SK-N-SH treated with all-trans-retinoic acid at 6 μM for 48 hours (cell line): ENCODE measurements around the gene ARHGDIG.

ENCODE experiments used
- ATAC-seq: fragments of 200-7000 bp; cut with Tn5 transposase; 3 replicates; pipeline ENCODE4 v1.9.1; 2020; ENCODE audit warnings: mild to moderate bottlenecking, moderate library complexity
- ARNTL ChIP-seq: fragments of 450-650 bp; formaldehyde crosslinking; IDR thresholded peaks from 2 replicates; pipeline ENCODE4 v1.5.0; 2020; ENCODE audit warnings: low read depth, mild to moderate bottlenecking, moderate library complexity, borderline replicate concordance
- CSDC2 ChIP-seq: fragments of 250-450 bp; sonication (Bioruptor Pico); IDR thresholded peaks from 2 replicates; pipeline ENCODE4 v1.5.0; 2020; ENCODE audit warnings: mild to moderate bottlenecking, moderate library complexity
- GLIS3 ChIP-seq: fragments of 250-450 bp; sonication (Bioruptor Pico); IDR thresholded peaks from 2 replicates; pipeline ENCODE4 v1.5.0; 2020; ENCODE audit warnings: mild to moderate bottlenecking, moderate library complexity
- PPARA ChIP-seq: fragments of 250-450 bp; sonication (Bioruptor Pico); IDR thresholded peaks from 2 replicates; pipeline ENCODE4 v1.5.0; 2020; ENCODE audit warnings: mild to moderate bottlenecking, borderline replicate concordance
- RARB ChIP-seq: fragments of 250-450 bp; sonication (Bioruptor Pico); IDR thresholded peaks from 2 replicates; pipeline ENCODE4 v1.8.0; 2021; ENCODE audit warnings: mild to moderate bottlenecking, moderate library complexity
- SNAI2 ChIP-seq: fragments of 250-450 bp; sonication (Bioruptor Pico); IDR thresholded peaks from 2 replicates; pipeline ENCODE4 v1.5.0; 2020; ENCODE audit warnings: mild to moderate bottlenecking, moderate library complexity
- ZNF565 ChIP-seq: fragments of 450-650 bp; formaldehyde crosslinking; conservative IDR thresholded peaks from 2 replicates; pipeline ENCODE4 v1.5.0; 2020; ENCODE audit warnings: low read depth, mild to moderate bottlenecking, moderate library complexity
- ZNF8 ChIP-seq: fragments of 450-650 bp; formaldehyde crosslinking; IDR thresholded peaks from 2 replicates; pipeline ENCODE4 v1.5.0; 2020; ENCODE audit warnings: mild to moderate bottlenecking, moderate library complexity
- TF ChIP-seq, protein P1 (sequence below): fragments of 250-450 bp; sonication (Bioruptor Pico); IDR thresholded peaks from 2 replicates; pipeline ENCODE4 v1.8.0; 2021; ENCODE audit warnings: low read depth, mild to moderate bottlenecking, moderate library complexity, borderline replicate concordance
- TF ChIP-seq, protein P2 (sequence below): fragments of 250-450 bp; sonication (Bioruptor Pico); IDR thresholded peaks from 2 replicates; pipeline ENCODE4 v1.5.1; 2020; ENCODE audit warnings: low read depth, mild to moderate bottlenecking, moderate library complexity
- TF ChIP-seq, protein P3 (sequence below): fragments of 250-450 bp; sonication (Bioruptor Pico); IDR thresholded peaks from 2 replicates; pipeline ENCODE4 v1.8.0; 2020; ENCODE audit warnings: mild to moderate bottlenecking, moderate library complexity, borderline replicate concordance
- TF ChIP-seq, protein P4 (sequence below): fragments of 250-450 bp; sonication (Bioruptor Pico); IDR thresholded peaks from 2 replicates; pipeline ENCODE4 v1.5.0; 2020; ENCODE audit warnings: mild to moderate bottlenecking, moderate library complexity
- TF ChIP-seq, protein P5 (sequence below): fragments of 250-450 bp; sonication (Bioruptor Pico); IDR thresholded peaks from 2 replicates; pipeline ENCODE4 v1.5.1; 2021; ENCODE audit warnings: mild to moderate bottlenecking, moderate library complexity

ARHGDIG gene

DNA sequence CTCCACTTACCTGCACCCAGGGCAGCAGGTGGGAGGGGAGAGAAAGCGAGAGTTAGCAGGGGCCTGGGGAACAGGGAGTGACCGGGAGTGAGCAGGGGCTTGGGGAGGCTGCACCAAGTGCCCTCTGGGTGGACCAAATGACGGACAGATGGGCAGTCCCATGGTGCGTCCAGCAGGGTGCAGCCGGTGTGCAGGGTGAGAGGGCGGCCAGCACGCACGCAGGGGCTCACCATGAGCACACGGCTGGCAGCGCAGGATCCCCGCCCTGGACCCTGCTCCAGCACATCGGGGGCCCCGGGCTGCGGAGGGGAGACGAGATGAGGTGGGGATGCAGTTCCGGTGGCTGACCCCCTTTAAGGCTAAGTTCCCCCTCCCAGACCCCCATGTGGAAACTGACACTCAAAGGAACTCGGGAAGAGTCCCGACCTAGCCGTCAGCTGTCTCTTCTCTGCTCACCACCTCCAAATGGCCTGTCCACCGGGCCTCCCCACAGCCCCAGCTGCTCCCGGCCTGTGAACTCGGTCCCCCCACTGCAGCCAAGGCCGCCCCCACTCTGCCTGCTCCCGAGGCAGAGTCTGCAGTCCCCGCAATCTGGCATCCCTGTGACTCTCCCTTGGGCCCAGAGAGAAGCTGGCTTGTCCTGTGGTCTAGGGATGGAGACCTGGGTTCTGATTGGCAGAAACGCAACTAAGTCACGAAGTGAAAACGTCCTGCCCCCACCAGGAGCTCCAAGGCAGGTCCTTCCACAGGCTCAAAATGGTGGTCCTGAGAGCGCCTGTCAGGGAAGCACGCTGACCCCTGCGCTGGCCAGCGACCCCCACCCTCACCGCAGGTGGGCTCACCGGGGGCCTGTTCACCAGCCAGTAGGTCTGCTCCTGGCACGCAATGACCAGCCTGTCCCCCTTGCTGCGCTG, 7.5 kb upstream of the ARHGDIG start:
- TF ChIP-seq ZNF8 (CRISPR knock-in tag) (no peak), RARB (CRISPR knock-in tag) (no peak), ZNF565 (no peak), SNAI2 (no peak), PPARA (CRISPR knock-in tag) (no peak)
- TF ChIP-seq, protein P1, sequence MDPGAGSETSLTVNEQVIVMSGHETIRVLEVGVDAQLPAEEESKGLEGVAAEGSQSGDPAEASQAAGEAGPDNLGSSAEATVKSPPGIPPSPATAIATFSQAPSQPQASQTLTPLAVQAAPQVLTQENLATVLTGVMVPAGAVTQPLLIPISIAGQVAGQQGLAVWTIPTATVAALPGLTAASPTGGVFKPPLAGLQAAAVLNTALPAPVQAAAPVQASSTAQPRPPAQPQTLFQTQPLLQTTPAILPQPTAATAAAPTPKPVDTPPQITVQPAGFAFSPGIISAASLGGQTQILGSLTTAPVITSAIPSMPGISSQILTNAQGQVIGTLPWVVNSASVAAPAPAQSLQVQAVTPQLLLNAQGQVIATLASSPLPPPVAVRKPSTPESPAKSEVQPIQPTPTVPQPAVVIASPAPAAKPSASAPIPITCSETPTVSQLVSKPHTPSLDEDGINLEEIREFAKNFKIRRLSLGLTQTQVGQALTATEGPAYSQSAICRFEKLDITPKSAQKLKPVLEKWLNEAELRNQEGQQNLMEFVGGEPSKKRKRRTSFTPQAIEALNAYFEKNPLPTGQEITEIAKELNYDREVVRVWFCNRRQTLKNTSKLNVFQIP (CRISPR knock-in tag) = no peak
- TF ChIP-seq, protein P2, sequence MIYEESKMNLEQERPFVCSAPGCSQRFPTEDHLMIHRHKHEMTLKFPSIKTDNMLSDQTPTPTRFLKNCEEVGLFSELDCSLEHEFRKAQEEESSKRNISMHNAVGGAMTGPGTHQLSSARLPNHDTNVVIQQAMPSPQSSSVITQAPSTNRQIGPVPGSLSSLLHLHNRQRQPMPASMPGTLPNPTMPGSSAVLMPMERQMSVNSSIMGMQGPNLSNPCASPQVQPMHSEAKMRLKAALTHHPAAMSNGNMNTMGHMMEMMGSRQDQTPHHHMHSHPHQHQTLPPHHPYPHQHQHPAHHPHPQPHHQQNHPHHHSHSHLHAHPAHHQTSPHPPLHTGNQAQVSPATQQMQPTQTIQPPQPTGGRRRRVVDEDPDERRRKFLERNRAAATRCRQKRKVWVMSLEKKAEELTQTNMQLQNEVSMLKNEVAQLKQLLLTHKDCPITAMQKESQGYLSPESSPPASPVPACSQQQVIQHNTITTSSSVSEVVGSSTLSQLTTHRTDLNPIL (CRISPR knock-in tag) = no peak
- TF ChIP-seq, protein P3, sequence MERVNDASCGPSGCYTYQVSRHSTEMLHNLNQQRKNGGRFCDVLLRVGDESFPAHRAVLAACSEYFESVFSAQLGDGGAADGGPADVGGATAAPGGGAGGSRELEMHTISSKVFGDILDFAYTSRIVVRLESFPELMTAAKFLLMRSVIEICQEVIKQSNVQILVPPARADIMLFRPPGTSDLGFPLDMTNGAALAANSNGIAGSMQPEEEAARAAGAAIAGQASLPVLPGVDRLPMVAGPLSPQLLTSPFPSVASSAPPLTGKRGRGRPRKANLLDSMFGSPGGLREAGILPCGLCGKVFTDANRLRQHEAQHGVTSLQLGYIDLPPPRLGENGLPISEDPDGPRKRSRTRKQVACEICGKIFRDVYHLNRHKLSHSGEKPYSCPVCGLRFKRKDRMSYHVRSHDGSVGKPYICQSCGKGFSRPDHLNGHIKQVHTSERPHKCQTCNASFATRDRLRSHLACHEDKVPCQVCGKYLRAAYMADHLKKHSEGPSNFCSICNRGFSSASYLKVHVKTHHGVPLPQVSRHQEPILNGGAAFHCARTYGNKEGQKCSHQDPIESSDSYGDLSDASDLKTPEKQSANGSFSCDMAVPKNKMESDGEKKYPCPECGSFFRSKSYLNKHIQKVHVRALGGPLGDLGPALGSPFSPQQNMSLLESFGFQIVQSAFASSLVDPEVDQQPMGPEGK = no peak
- no peak for ATAC-seq

DNA sequence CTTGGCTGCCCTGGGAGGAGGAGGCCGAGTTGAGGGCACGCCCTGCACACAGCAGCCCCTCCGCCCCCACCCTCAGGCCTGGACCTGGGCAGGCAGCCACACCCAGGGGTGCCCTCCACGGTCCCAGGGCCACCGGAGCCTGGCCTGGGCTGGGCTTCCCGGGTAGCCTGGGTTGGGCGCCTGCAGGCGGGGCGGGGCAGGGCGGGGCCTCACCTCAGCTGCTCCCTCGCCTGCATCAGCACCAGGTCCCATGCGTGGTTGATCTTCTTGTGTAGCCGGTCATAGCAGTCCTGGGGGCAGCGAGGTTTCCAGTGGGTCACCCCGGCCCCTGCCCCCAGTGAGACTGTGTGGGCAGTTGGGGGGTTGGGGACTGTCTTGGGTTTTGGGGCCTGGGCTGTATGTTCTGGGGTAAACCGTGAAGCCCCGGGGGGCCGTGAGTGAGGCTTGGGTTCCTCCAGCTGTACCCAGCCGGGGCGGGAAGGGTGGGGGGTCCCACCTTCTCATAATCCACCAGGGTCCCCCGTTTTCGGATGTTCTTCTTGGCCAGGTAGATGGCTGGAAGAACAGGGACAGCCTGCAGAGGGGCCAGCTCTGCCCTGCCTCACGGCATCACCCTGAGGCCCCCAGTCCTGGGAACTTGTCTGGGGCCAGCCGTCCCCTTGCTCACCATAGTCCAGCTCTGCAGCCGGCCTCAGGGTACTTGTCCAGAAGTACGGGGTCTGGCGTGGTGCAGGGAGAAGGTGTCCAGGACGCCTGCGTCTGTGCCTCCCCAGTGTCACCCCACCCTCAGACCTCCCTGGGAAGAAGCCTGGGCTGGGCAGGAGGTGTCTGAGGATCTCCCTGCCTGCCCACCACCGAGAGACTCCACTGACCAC, 6.6 kb upstream of the ARHGDIG start:
- TF ChIP-seq, protein P2 (CRISPR knock-in tag) = no peak
- no peak for ATAC-seq

DNA sequence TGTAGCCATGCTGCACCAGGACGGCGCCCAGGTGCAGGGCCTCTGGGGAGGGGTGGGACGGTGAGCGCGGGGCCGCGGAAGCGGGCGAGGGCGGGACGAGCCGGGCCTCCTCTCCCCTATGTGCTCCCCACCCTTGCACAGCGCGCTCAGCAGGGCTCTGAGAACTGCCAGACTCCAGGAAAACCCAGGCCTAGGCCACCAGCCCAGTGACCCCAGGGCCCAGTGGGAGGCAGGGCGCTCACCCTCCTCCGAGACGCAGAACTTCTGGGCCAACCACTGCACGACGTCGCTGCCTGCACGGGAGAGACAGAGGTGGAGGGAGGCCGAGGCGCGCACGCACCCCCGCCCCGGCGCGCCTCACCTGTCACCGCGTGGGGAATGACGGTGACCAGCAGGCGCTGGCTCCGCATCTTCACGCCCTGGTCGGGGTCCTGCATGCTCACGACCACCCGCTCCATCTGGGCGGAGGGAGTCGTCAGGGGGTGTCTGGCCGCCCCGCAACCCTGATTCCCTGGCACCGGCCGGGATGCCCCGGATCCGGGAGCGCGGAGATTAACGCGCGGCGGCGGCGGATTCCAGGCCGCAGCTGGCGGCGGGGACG, 5.2 kb upstream of the ARHGDIG start:
- no peak for ATAC-seq
- TF ChIP-seq CSDC2 (CRISPR knock-in tag) (no peak), ARNTL (no peak), GLIS3 (CRISPR knock-in tag) (no peak), RARB (CRISPR knock-in tag) (no peak), PPARA (CRISPR knock-in tag) (no peak)
- TF ChIP-seq, protein P4, sequence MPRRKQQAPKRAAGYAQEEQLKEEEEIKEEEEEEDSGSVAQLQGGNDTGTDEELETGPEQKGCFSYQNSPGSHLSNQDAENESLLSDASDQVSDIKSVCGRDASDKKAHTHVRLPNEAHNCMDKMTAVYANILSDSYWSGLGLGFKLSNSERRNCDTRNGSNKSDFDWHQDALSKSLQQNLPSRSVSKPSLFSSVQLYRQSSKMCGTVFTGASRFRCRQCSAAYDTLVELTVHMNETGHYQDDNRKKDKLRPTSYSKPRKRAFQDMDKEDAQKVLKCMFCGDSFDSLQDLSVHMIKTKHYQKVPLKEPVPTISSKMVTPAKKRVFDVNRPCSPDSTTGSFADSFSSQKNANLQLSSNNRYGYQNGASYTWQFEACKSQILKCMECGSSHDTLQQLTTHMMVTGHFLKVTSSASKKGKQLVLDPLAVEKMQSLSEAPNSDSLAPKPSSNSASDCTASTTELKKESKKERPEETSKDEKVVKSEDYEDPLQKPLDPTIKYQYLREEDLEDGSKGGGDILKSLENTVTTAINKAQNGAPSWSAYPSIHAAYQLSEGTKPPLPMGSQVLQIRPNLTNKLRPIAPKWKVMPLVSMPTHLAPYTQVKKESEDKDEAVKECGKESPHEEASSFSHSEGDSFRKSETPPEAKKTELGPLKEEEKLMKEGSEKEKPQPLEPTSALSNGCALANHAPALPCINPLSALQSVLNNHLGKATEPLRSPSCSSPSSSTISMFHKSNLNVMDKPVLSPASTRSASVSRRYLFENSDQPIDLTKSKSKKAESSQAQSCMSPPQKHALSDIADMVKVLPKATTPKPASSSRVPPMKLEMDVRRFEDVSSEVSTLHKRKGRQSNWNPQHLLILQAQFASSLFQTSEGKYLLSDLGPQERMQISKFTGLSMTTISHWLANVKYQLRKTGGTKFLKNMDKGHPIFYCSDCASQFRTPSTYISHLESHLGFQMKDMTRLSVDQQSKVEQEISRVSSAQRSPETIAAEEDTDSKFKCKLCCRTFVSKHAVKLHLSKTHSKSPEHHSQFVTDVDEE (CRISPR knock-in tag) = no peak
- TF ChIP-seq, protein P1 (CRISPR knock-in tag) = no peak
- TF ChIP-seq, protein P5, sequence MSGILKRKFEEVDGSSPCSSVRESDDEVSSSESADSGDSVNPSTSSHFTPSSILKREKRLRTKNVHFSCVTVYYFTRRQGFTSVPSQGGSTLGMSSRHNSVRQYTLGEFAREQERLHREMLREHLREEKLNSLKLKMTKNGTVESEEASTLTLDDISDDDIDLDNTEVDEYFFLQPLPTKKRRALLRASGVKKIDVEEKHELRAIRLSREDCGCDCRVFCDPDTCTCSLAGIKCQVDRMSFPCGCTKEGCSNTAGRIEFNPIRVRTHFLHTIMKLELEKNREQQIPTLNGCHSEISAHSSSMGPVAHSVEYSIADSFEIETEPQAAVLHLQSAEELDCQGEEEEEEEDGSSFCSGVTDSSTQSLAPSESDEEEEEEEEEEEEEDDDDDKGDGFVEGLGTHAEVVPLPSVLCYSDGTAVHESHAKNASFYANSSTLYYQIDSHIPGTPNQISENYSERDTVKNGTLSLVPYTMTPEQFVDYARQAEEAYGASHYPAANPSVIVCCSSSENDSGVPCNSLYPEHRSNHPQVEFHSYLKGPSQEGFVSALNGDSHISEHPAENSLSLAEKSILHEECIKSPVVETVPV (CRISPR knock-in tag) = no peak
